Endodermal cell (in vitro differentiated cells): Measurements from ENCODE around the gene NDEL1. TPM values are rescaled to one million over a fixed set of nuclear protein-coding genes. Genes with fewer than 3 reads are reported as not detected.

Experiments
- DNase-seq: peaks from one replicate; pipeline ENCODE4 v3.0.0-alpha.2; 2017
- H3K27ac ChIP-seq: 2 replicates; pipeline ENCODE4 v1.5.1; 2013; ENCODE audit warnings: mild to moderate bottlenecking, low read depth, low read length, moderate library complexity
- H3K27me3 ChIP-seq: 2 replicates; pipeline ENCODE4 v1.6.1; 2013; ENCODE audit warnings: mild to moderate bottlenecking, low read length, moderate library complexity; ENCODE audit not compliant: insufficient read depth, control insufficient read depth, poor library complexity, severe bottlenecking
- H3K36me3 ChIP-seq: 2 replicates; pipeline ENCODE4 v1.7.0; 2013; ENCODE audit warnings: mild to moderate bottlenecking, low read length, moderate library complexity; ENCODE audit not compliant: control insufficient read depth, insufficient read depth
- H3K4me1 ChIP-seq: one replicate; pipeline ENCODE4 v1.7.0; 2013; ENCODE audit warnings: low read length; ENCODE audit not compliant: control insufficient read depth, insufficient read depth
- H3K4me3 ChIP-seq: 2 replicates; pipeline ENCODE4 v1.5.1; 2013; ENCODE audit warnings: mild to moderate bottlenecking, low read length, moderate library complexity
- H3K9ac ChIP-seq: 2 replicates; pipeline ENCODE4 v1.6.1; 2013; ENCODE audit warnings: mild to moderate bottlenecking, low read length, moderate library complexity; ENCODE audit not compliant: poor library complexity, severe bottlenecking; ENCODE audit errors: extremely low read depth
- H3K9me3 ChIP-seq: 2 replicates; pipeline ENCODE4 v1.6.1; 2013; ENCODE audit warnings: mild to moderate bottlenecking, low read length, moderate library complexity; ENCODE audit not compliant: control insufficient read depth
- H3K27ac Mint-ChIP-seq: 2 replicates; pipeline ENCODE4 v1.8.0; 2020; ENCODE audit warnings: mixed read lengths
- H3K27me3 Mint-ChIP-seq: 2 replicates; pipeline ENCODE4 v1.8.0; 2021; ENCODE audit warnings: mild to moderate bottlenecking, mixed read lengths; ENCODE audit not compliant: insufficient read depth
- H3K36me3 Mint-ChIP-seq: 2 replicates; pipeline ENCODE4 v1.8.0; 2020; ENCODE audit warnings: low read depth, mixed read lengths
- H3K4me1 Mint-ChIP-seq: 2 replicates; pipeline ENCODE4 v1.8.0; 2020; ENCODE audit warnings: mixed read lengths
- H3K4me3 Mint-ChIP-seq: 2 replicates; pipeline ENCODE4 v1.8.0; 2020; ENCODE audit warnings: mild to moderate bottlenecking, moderate library complexity, mixed read lengths
- H3K9me3 Mint-ChIP-seq: 2 replicates; pipeline ENCODE4 v1.8.0; 2020; ENCODE audit warnings: mild to moderate bottlenecking, mixed read lengths
- CTCF ChIP-seq: fragments of 200-600 bp; sonication (generic); conservative IDR thresholded peaks from 2 replicates; pipeline ENCODE4 v1.5.0; 2021; ENCODE audit warnings: antibody characterized with exemption, mild to moderate bottlenecking
- whole genome bisulfite sequencing, 2 experiments: methylation state at CpG; one replicate each; pipeline versions ENCODE4 v1.1.5 to v1.1.7; 2013; ENCODE audit warnings: missing lambda C conversion rate in 2 of 2, mixed read lengths in 1 of 2; ENCODE audit not compliant: insufficient coverage in 1 of 2, insufficient read length in 1 of 2; 5-methylcytosine and 5-hydroxymethylcytosine counted together
- total RNA-seq, 2 donors: library from RNA; stranded (reverse); fragmentation: NEBNext Ultra II Directional in 1 of 2; extraction: Animal tissue kit (Norgen Biotek cat#: 25700) in 1 of 2; gene quantifications; 2 replicates in 1 of 2; 3 replicates in 1 of 2; pipeline ENCODE4 v1.2.1, GENCODE V29; 2021

Gene NDEL1
- total RNA-seq, 2 donors from 2014 or later = 60.4 to 61.2 TPM

DNA sequence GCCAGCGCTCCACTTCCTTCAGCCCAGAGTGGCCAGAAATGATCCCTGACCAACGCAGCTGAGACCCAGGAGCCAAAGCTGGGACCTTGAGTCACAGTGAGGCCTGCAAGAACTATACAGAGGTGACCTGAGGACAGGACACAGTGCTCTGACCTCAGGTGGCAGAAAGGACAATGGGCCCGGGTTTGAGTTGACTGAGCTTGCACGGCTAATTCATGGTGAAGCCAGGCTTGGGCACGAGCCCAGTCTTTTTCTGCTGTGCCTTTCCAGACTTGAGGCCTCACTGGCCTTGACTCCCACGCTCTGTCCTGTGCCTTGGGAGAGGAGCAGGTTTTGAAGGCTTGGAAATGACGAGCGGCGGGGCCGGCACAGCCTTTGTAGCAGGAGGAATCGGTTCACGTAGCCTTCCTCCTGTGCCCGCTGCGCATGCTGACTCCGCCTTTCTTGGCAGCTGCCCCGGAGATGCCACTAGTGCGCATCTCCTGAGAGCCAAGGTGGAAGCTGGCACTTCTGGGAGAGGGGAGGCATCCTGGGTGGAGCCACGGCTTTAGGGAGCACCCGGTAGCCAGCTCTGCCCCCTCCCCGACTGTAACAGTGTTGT is 34.9 kb downstream of the NDEL1 start:
- Mint-ChIP-seq H3K27ac (peak overlapping the region; percentile 65), H3K9me3 (no peaks in the 10 kb centered on the region), H3K4me1 (no peaks in the 10 kb centered on the region), H3K4me3 (no peak overlapping the region), H3K36me3 (peaks cover 56% of the 10 kb centered on the region), H3K27me3 (no peaks in the 10 kb centered on the region)
- Histone ChIP-seq H3K4me1 (no peaks in the 10 kb centered on the region), H3K9me3 (no peaks in the 10 kb centered on the region), H3K27ac (peak overlapping the region; percentile 24), H3K4me3 (no peak overlapping the region), H3K9ac (no peak overlapping the region), H3K27me3 (no peaks in the 10 kb centered on the region), H3K36me3 (peaks cover 85% of the 10 kb centered on the region)
- no peak for TF ChIP-seq CTCF
- DNase-seq = peak; percentile 51
- WGBS, 2 experiments = 93 to 96% methylated on average over 9 to 20 of the region's 20 CpGs

DNA sequence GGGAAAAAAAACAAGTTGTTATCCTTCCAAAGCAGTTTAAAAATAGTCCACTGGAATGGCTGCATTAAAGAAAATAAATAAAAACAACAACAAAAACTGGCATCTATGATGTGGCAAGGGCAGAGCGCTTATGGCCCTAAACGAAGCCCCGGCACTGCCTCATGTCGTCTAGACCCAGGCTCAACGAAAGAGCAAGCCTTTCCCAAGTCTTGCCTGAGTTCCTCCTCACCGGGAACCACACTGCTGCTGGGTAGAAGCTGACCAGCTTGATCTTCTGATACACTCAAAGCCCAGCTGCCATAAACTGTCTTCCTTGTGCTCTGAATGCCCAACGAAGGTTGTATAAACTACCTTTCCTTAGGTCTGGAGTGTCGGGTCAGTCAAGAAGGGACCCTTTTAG is 37.0 kb downstream of the NDEL1 start:
- Mint-ChIP-seq H3K27me3 (no peaks in the 10 kb centered on the region), H3K9me3 (no peaks in the 10 kb centered on the region), H3K4me3 (no peak overlapping the region), H3K36me3 (peaks cover 69% of the 10 kb centered on the region), H3K27ac (peak overlapping the region; percentile 32), H3K4me1 (no peaks in the 10 kb centered on the region)
- no peak overlapping the region for H3K27ac ChIP-seq
- no peaks in the 10 kb centered on the region for H3K9me3 ChIP-seq
- no peaks in the 10 kb centered on the region for H3K4me1 ChIP-seq
- no peak overlapping the region for H3K4me3 ChIP-seq
- TF ChIP-seq CTCF = no peak
- peaks cover 87% of the 10 kb centered on the region for H3K36me3 ChIP-seq
- H3K9ac ChIP-seq = no peak overlapping the region
- DNase-seq = no peak
- no peaks in the 10 kb centered on the region for H3K27me3 ChIP-seq
- WGBS, 2 experiments = 95% methylated on average over 8 of the region's 8 CpGs

DNA sequence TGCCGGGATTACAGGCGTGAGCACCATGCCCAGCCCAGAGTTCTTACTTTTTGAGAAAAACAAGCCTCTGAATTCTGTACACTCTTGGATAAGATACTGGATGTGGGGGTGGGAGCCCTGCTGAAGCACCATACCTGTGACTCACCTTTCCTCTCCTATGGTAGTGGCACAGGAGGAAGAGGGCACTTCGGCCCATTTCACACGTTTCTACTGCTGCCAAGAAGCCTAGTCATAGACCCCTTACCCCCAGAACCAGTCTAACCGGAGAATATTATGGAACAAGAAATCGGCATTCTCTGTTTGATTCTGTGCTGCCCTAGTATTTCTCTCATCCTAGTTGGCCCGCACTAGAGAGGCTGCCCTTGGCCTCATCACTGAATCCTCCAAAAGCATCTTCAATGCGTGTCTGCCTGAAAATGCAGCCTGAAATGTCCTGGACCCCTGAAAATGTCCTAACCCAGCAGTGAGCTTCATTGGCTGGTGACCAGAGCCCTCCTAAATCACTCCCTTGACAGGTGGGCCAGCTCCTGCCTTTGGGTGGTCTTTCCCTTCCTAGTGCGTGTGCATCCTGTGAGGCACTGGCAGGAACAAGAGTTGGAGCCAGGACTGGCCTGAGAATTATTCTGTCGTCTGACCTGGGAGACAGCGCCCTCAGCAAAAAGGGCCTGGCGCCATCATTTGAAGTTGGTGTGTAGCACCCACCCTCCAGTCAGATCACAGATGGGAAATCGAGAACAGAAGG is 37.9 kb downstream of the NDEL1 start:
- WGBS, 2 experiments = 95% methylated on average over 10 to 13 of the region's 13 CpGs
- H3K27ac ChIP-seq = no peak overlapping the region
- H3K27me3 Mint-ChIP-seq = no peaks in the 10 kb centered on the region
- no peak overlapping the region for H3K4me3 ChIP-seq
- DNase-seq = no peak
- no peaks in the 10 kb centered on the region for H3K4me1 Mint-ChIP-seq
- H3K9me3 Mint-ChIP-seq = no peaks in the 10 kb centered on the region
- H3K9ac ChIP-seq = no peak overlapping the region
- H3K27ac Mint-ChIP-seq = peak overlapping the region; percentile 58
- H3K27me3 ChIP-seq = no peaks in the 10 kb centered on the region
- peaks cover 70% of the 10 kb centered on the region for H3K36me3 Mint-ChIP-seq
- H3K4me3 Mint-ChIP-seq = no peak overlapping the region
- H3K9me3 ChIP-seq = no peaks in the 10 kb centered on the region
- no peaks in the 10 kb centered on the region for H3K4me1 ChIP-seq
- no peak for TF ChIP-seq CTCF
- peaks cover 87% of the 10 kb centered on the region for H3K36me3 ChIP-seq
